H1 (cell line): ENCODE measurements around the gene RFFL. TPM values are rescaled to one million over a fixed set of nuclear protein-coding genes. Genes with fewer than 3 reads are reported as not detected.

ENCODE experiments used
- CTCF ChIA-PET: fragments of 300-600 bp; sonication (Branson Sonifier 250); formaldehyde crosslinking; loops from one replicate; lab custom pipeline; 2021; ENCODE audit not compliant: partially characterized antibody; lab: Charles Lee
- POLR2A ChIA-PET: fragments of 300-600 bp; sonication (Branson Sonifier 250); formaldehyde crosslinking; loops from one replicate; lab custom pipeline; 2021; ENCODE audit warnings: inconsistent platforms; ENCODE audit not compliant: partially characterized antibody; lab: Charles Lee
- DNase-seq, 2 experiments: peaks; one replicate each; pipeline versions ENCODE4 v3.0.0 to v3.0.0-alpha.2; 2010 to 2022; ENCODE audit warnings: low spot score in 2 of 2, low read depth in 1 of 2, mixed read lengths in 1 of 2
- FAIRE-seq: peaks from 2 replicates; lab custom pipeline; 2011; peaks lifted over from hg19 to GRCh38; lab: Jason Lieb, UNC
- H2AFZ ChIP-seq: 2 replicates; pipeline ENCODE4 v1.8.1; 2012; ENCODE audit warnings: low read length, inconsistent platforms
- H2AK5ac ChIP-seq: 2 replicates; pipeline ENCODE4 v1.6.1; 2013; ENCODE audit warnings: low read depth, low read length
- H2BK120ac ChIP-seq: replicated peaks from 2 replicates; pipeline ENCODE3; 2013; ENCODE audit warnings: low read depth, low read length, inconsistent platforms
- H2BK12ac ChIP-seq: 2 replicates; pipeline ENCODE4 v1.6.1; 2013; ENCODE audit warnings: low read depth, low read length
- H2BK15ac ChIP-seq: 2 replicates; pipeline ENCODE4 v1.6.1; 2013; ENCODE audit warnings: low read length
- H2BK20ac ChIP-seq: 2 replicates; pipeline ENCODE4 v1.6.1; 2013; ENCODE audit warnings: low read length
- H2BK5ac ChIP-seq: 2 replicates; pipeline ENCODE4 v1.6.1; 2013; ENCODE audit warnings: low read depth, low read length
- H3K14ac ChIP-seq: 2 replicates; pipeline ENCODE4 v1.6.1; 2013; ENCODE audit warnings: inconsistent platforms; ENCODE audit not compliant: insufficient read length
- H3K18ac ChIP-seq: 2 replicates; pipeline ENCODE4 v1.6.1; 2013; ENCODE audit warnings: low read length; ENCODE audit errors: extremely low read depth
- H3K23ac ChIP-seq: 2 replicates; pipeline ENCODE4 v1.6.1; 2013; ENCODE audit warnings: inconsistent platforms; ENCODE audit not compliant: insufficient read length
- H3K23me2 ChIP-seq: 2 replicates; pipeline ENCODE4 v1.6.1; 2013; ENCODE audit warnings: low read depth, low read length
- H3K27ac ChIP-seq: 2 replicates; pipeline ENCODE4 v1.6.1; 2011; ENCODE audit warnings: low read depth, low read length, inconsistent platforms
- H3K27me3 ChIP-seq, 4 experiments: replicated peaks in 1 of 4; 1 replicate in 1 of 4; 2 replicates in 3 of 4; pipeline versions ENCODE4 v1.6.1 to v1.8.1; 2011 to 2013; ENCODE audit warnings: low read length in 3 of 4, mild to moderate bottlenecking in 3 of 4, inconsistent platforms in 2 of 4, mixed read lengths in 2 of 4, moderate library complexity in 1 of 4; ENCODE audit not compliant: control insufficient read depth in 3 of 4, insufficient read depth in 3 of 4; ENCODE audit errors: extremely low read depth in 1 of 4
- H3K36me3 ChIP-seq, 4 experiments: 2 replicates each; pipeline versions ENCODE4 v1.6.1 to v1.8.1; 2011 to 2013; ENCODE audit warnings: mild to moderate bottlenecking in 4 of 4, low read length in 3 of 4, moderate library complexity in 2 of 4, control low read depth in 1 of 4, inconsistent platforms in 1 of 4; ENCODE audit not compliant: insufficient read depth in 4 of 4, control insufficient read depth in 2 of 4
- H3K4ac ChIP-seq: replicated peaks from 2 replicates; pipeline ENCODE3; 2013; ENCODE audit warnings: low read length, low read depth, mixed read lengths, inconsistent platforms; ENCODE audit not compliant: insufficient read length
- H3K4me1 ChIP-seq, 4 experiments: replicated peaks in 1 of 4; 1 replicate in 1 of 4; 2 replicates in 3 of 4; pipeline versions ENCODE4 v1.6.1 to v1.8.1; 2011 to 2013; ENCODE audit warnings: low read length in 3 of 4, inconsistent platforms in 2 of 4, mixed read lengths in 1 of 4; ENCODE audit not compliant: insufficient read depth in 4 of 4, control insufficient read depth in 3 of 4
- H3K4me2 ChIP-seq, 2 experiments: 2 replicates each; pipeline versions ENCODE4 v1.6.1 to v1.8.1; 2011 to 2013; ENCODE audit warnings: low read depth in 2 of 2, low read length in 2 of 2, control low read depth in 1 of 2, inconsistent platforms in 1 of 2, mild to moderate bottlenecking in 1 of 2; ENCODE audit not compliant: insufficient read depth in 1 of 2
- H3K4me3 ChIP-seq, 4 experiments: fragments of 200-600, 300-600 bp in 1 of 4; sonication (generic), shearing (Covaris generic), sonication (Bioruptor Twin) in 1 of 4; 2 replicates each; pipeline versions ENCODE4 v1.5.1 to v1.8.1; 2011 to 2016; ENCODE audit warnings: low read length in 4 of 4, low read depth in 3 of 4, control low read depth in 2 of 4, inconsistent platforms in 2 of 4, mild to moderate bottlenecking in 2 of 4, mixed read lengths in 1 of 4, moderate library complexity in 1 of 4; ENCODE audit not compliant: insufficient read depth in 2 of 4; ENCODE audit errors: extremely low read depth in 1 of 4
- H3K56ac ChIP-seq: replicated peaks from 2 replicates; pipeline ENCODE3; 2013; ENCODE audit warnings: low read depth, mild to moderate bottlenecking, mixed read lengths, low read length, inconsistent platforms; ENCODE audit not compliant: insufficient read length
- H3K79me1 ChIP-seq: 2 replicates; pipeline ENCODE4 v1.6.1; 2013; ENCODE audit warnings: low read depth, low read length, control low read depth
- H3K79me2 ChIP-seq, 2 experiments: 2 replicates each; pipeline versions ENCODE4 v1.6.1 to v1.8.1; 2012 to 2013; ENCODE audit warnings: low read length in 2 of 2, mild to moderate bottlenecking in 2 of 2, inconsistent platforms in 1 of 2; ENCODE audit not compliant: insufficient read depth in 2 of 2, control insufficient read depth in 1 of 2
- H3K9ac ChIP-seq, 4 experiments: replicated peaks in 1 of 4; 1 replicate in 1 of 4; 2 replicates in 3 of 4; pipeline versions ENCODE4 v1.6.1 to v1.8.1; 2011 to 2013; ENCODE audit warnings: low read depth in 3 of 4, low read length in 3 of 4, control low read depth in 2 of 4, mild to moderate bottlenecking in 2 of 4, moderate library complexity in 2 of 4, inconsistent platforms in 1 of 4; ENCODE audit errors: extremely low read depth in 1 of 4
- H3K9me3 ChIP-seq, 2 experiments: 2 replicates each; pipeline versions ENCODE4 v1.6.1 to v1.8.1; 2012 to 2013; ENCODE audit warnings: mild to moderate bottlenecking in 2 of 2, moderate library complexity in 2 of 2, control low read depth in 1 of 2, inconsistent platforms in 1 of 2, low read depth in 1 of 2, low read length in 1 of 2, mixed read lengths in 1 of 2; ENCODE audit not compliant: insufficient read depth in 2 of 2
- H4K20me1 ChIP-seq, 2 experiments: replicated peaks in 1 of 2; 2 replicates each; pipeline versions ENCODE3 to v1.8.1; 2011 to 2013; ENCODE audit warnings: inconsistent platforms in 2 of 2, low read length in 2 of 2, mild to moderate bottlenecking in 1 of 2; ENCODE audit not compliant: insufficient read depth in 2 of 2, control insufficient read depth in 1 of 2
- H4K5ac ChIP-seq: 2 replicates; pipeline ENCODE4 v1.6.1; 2013; ENCODE audit warnings: low read length, low read depth, mixed read lengths, inconsistent platforms; ENCODE audit not compliant: insufficient read length
- H4K8ac ChIP-seq: 2 replicates; pipeline ENCODE4 v1.8.0; 2013; ENCODE audit warnings: mild to moderate bottlenecking, moderate library complexity, low read length, inconsistent platforms; ENCODE audit not compliant: insufficient read depth; ENCODE audit errors: extremely low read depth
- H4K91ac ChIP-seq: replicated peaks from 2 replicates; pipeline ENCODE3; 2013; ENCODE audit warnings: low read length, mixed read lengths, inconsistent platforms; ENCODE audit not compliant: insufficient read length
- ATF3 ChIP-seq: IDR thresholded peaks from 2 replicates; pipeline ENCODE4 v1.6.1; 2011; ENCODE audit warnings: low read depth, mild to moderate bottlenecking, low read length; ENCODE audit not compliant: insufficient read depth
- CBX8 ChIP-seq: fragments of 300-800, 300-1000 bp; sonication (generic); IDR thresholded peaks from 2 replicates; pipeline ENCODE4 v1.7.1; 2016; ENCODE audit warnings: low read depth, low read length, borderline replicate concordance
- CEBPB ChIP-seq: IDR thresholded peaks from 2 replicates; pipeline ENCODE4 v1.6.1; 2012; ENCODE audit warnings: low read depth, low read length
- GABPA ChIP-seq: IDR thresholded peaks from 2 replicates; pipeline ENCODE4 v1.6.1; 2011; ENCODE audit warnings: mild to moderate bottlenecking, low read length, moderate library complexity, borderline replicate concordance; ENCODE audit not compliant: insufficient read depth
- PHF8 ChIP-seq: fragments of 200-600 bp; sonication (generic); conservative IDR thresholded peaks from 2 replicates; pipeline ENCODE4 v1.7.1; 2012; ENCODE audit warnings: low read depth, mild to moderate bottlenecking, inconsistent platforms, low read length, moderate library complexity
- SIRT6 ChIP-seq: IDR thresholded peaks from one replicate; pipeline ENCODE4 v1.7.1; 2012; ENCODE audit warnings: low read length, inconsistent platforms
- SP1 ChIP-seq: IDR thresholded peaks from 2 replicates; pipeline ENCODE4 v1.6.1; 2011; ENCODE audit warnings: low read depth, low read length
- SP2 ChIP-seq: IDR thresholded peaks from 2 replicates; pipeline ENCODE4 v1.6.1; 2012; ENCODE audit warnings: mild to moderate bottlenecking, low read length, inconsistent platforms
- TAF7 ChIP-seq: optimal IDR thresholded peaks from 2 replicates; pipeline ENCODE3; 2011; ENCODE audit warnings: low read depth, mild to moderate bottlenecking, inconsistent platforms, low read length, moderate library complexity, borderline replicate concordance
- USF2 ChIP-seq: IDR thresholded peaks from 2 replicates; pipeline ENCODE4 v1.6.1; 2011; ENCODE audit warnings: low read length, improper control_type of control experiment
- WGBS, 2 experiments: shearing (Covaris generic) in 1 of 2; methylation state at CpG; one replicate each; pipeline versions ENCODE4 v1.1.6 to v1.1.7; 2013 to 2015; ENCODE audit warnings: low lambda C conversion rate in 2 of 2, mixed read lengths in 2 of 2, inconsistent platforms in 1 of 2, low coverage in 1 of 2, missing lambda C conversion rate in 1 of 2; ENCODE audit not compliant: insufficient replicate concordance in 2 of 2, insufficient coverage in 1 of 2, insufficient read length in 1 of 2; ENCODE audit errors: extremely low coverage in 1 of 2, missing lambda C conversion rate in 1 of 2; 5-methylcytosine and 5-hydroxymethylcytosine counted together
- polyA plus RNA-seq, 7 experiments: library from polyadenylated mRNA; depleted of rRNA in 3 of 7; stranded (reverse) in 5 of 7; unstranded in 2 of 7; fragments of >200 nt in 5 of 7; fragments of 200-250 nt in 2 of 7; gene quantifications; 1 replicate in 5 of 7; 2 replicates in 1 of 7; 4 replicates in 1 of 7; pipeline versions ENCODE4 v1.2.1 to v1.2.3, GENCODE V29; 2011 to 2013; ENCODE audit warnings: missing spikeins in 2 of 7, mixed read lengths in 2 of 7
- total RNA-seq: library from RNA; stranded (reverse); fragmentation: NEBNext Ultra II Directional; extraction: Animal tissue kit (Norgen Biotek cat#: 25700); gene quantifications from 2 replicates; pipeline ENCODE4 v1.2.1, GENCODE V29; 2021

The RFFL gene
- total and polyA plus RNA-seq, 2 of the 8 experiments (the other 6 are each of a cell fraction or from before 2014, with no cell fraction given) = 14.0 to 24.5 TPM

- Histone ChIP-seq H2BK120ac (no peak overlapping the region), H3K9ac (no peak overlapping the region)
- TF ChIP-seq SIRT6 (no peak), SP1 (no peak), SP2 (no peak), ATF3 (no peak), USF2 (no peak), PHF8 (no peak), GABPA (no peak), CEBPB (no peak), CBX8 (no peak), TAF7 (no peak)
- TF ChIP-seq, all 59 proteins: peak for 0
- Histone ChIP-seq H3K4me3 (no peak overlapping the region), H2BK15ac (no peak overlapping the region), H3K27ac (no peak overlapping the region), H3K23me2 (peaks cover 10% of the 10 kb centered on the region; the same call in 1 of the 2 replicates), H3K36me3 (peaks cover 0 to 5% (median 0%) of the 10 kb centered on the region in 4 experiments; a peak in 1 of 8 replicates), H3K27me3 (peaks cover 0 to 3% (median under 1%) of the 10 kb centered on the region in 4 experiments; a peak in 2 of 7 replicates), H4K91ac (no peak overlapping the region), H3K4me1 (0 out of 7 replicates have a peak, but pooled peaks cover 0 to 3% (median under 1%) of the 10 kb centered on the region in 4 experiments), H3K79me1 (no peaks in the 10 kb centered on the region), H2BK20ac (no peak overlapping the region), H3K18ac (no peak overlapping the region), H2AK5ac (no peak overlapping the region), H3K9me3 (no peaks in the 10 kb centered on the region), H3K79me2 (peaks cover 0 to 20% of the 10 kb centered on the region in 2 experiments; a peak in 2 of 4 replicates), H3K4me2 (no peak overlapping the region), H4K5ac (no peak overlapping the region), H3K4ac (no peak overlapping the region), H4K8ac (no peak overlapping the region), H3K23ac (no peak overlapping the region), H2BK5ac (no peak overlapping the region), H2AFZ (no peak overlapping the region), H3K14ac (no peak overlapping the region), H2BK12ac (no peak overlapping the region), H4K20me1 (no peaks in the 10 kb centered on the region), H3K56ac (no peak overlapping the region)
- CTCF ChIA-PET = no interaction called here
- POLR2A ChIA-PET = interaction anchor here (0.7 to 1.6 kb wide), 3 partner anchors 15 to 172 kb away, joined by 3 read pairs; no protein-coding TSS in a partner anchor
- DNase-seq (no peak), FAIRE-seq (no peak)
- WGBS, 2 experiments = 85% methylated on average over 1 of the region's 1 CpG; no CpG with 5 or more reads in 1 of the 2 experiments
These were observed 105.1 kb downstream of the RFFL start for GRCh38 chr17:34958438-34958837.
